PC-9 (cell line): Measurements from ENCODE around the gene SLC25A30.

Experiments used
- CTCF ChIP-seq: fragments of 200-600 bp; sonication (generic); conservative IDR thresholded peaks from 2 replicates; pipeline ENCODE4 v1.6.1; 2017; ENCODE audit warnings: mixed run types, antibody characterized with exemption, mild to moderate bottlenecking, moderate library complexity
- EZH2 ChIP-seq: fragments of 200-600 bp; sonication (generic); IDR thresholded peaks from 2 replicates; pipeline ENCODE4 v1.8.0; 2017; ENCODE audit warnings: antibody characterized with exemption, low read depth

GRCh38 chr13:45352031-45352430 lies 66.1 kb downstream of the SLC25A30 start:
- TF ChIP-seq CTCF (no peak), EZH2 (no peak)
